PC-3 (cell line): ENCODE measurements around the gene HSPA8. TPM values are rescaled to one million over a fixed set of nuclear protein-coding genes. Genes with fewer than 3 reads are reported as not detected.

Source experiments
- ATAC-seq: fragments of 200-7000 bp; cut with Tn5 transposase; 2 replicates; pipeline ENCODE4 v1.9.1; 2020; ENCODE audit warnings: mild to moderate bottlenecking, moderate library complexity
- BruUV-seq: library from RNA; stranded (reverse); fragments of 400-500 nt; replicated peaks from 2 replicates; lab custom pipeline; 2021; lab: Mats Ljungman, UMichigan
- CTCF ChIA-PET: fragments of 300-600 bp; sonication (Branson Sonifier 250); formaldehyde crosslinking; loops from one replicate; lab custom pipeline; 2022; ENCODE audit warnings: antibody characterized with exemption; lab: Charles Lee
- POLR2A ChIA-PET: fragments of 300-600 bp; sonication (Branson Sonifier 250); formaldehyde crosslinking; loops from one replicate; lab custom pipeline; 2022; ENCODE audit warnings: antibody characterized with exemption; ENCODE audit not compliant: unreplicated experiment; lab: Charles Lee
- DNase-seq: peaks from one replicate; pipeline ENCODE4 v3.0.0-alpha.2; 2015
- H2AFZ ChIP-seq: fragments of 300-600 bp; sonication (generic); 2 replicates; pipeline ENCODE4 v1.6.0; 2016; ENCODE audit warnings: antibody characterized with exemption, low read length
- H3F3A ChIP-seq: fragments of 300-600 bp; sonication (generic); one replicate; pipeline ENCODE4 v1.6.0; 2017; ENCODE audit warnings: antibody characterized with exemption, low read length, control low read depth, mild to moderate bottlenecking; ENCODE audit not compliant: unreplicated experiment
- H3K27ac ChIP-seq: fragments of 300-600 bp; sonication (generic); 2 replicates; pipeline ENCODE4 v1.5.1; 2016; ENCODE audit warnings: mild to moderate bottlenecking, low read length
- H3K27me3 ChIP-seq: fragments of 300-600 bp; sonication (generic); 2 replicates; pipeline ENCODE4 v1.6.1; 2016; ENCODE audit warnings: low read length, mixed read lengths
- H3K36me3 ChIP-seq: fragments of 300-600 bp; sonication (generic); 2 replicates; pipeline ENCODE4 v1.6.1; 2016; ENCODE audit warnings: low read depth, mixed run types, low read length, mixed read lengths
- H3K4me1 ChIP-seq: fragments of 300-600 bp; sonication (generic); 2 replicates; pipeline ENCODE4 v1.5.1; 2016; ENCODE audit warnings: low read length; ENCODE audit not compliant: insufficient read depth
- H3K4me2 ChIP-seq: fragments of 300-600 bp; sonication (generic); 2 replicates; pipeline ENCODE4 v1.6.0; 2016; ENCODE audit warnings: low read length
- H3K4me3 ChIP-seq: fragments of 300-600 bp; sonication (generic); 2 replicates; pipeline ENCODE4 v1.5.1; 2016; ENCODE audit warnings: mild to moderate bottlenecking, low read length, mixed read lengths
- H3K79me2 ChIP-seq: fragments of 300-600 bp; sonication (generic); 2 replicates; pipeline ENCODE4 v1.6.1; 2017; ENCODE audit warnings: low read length, mixed read lengths
- H3K9ac ChIP-seq: fragments of 300-600 bp; sonication (generic); 2 replicates; pipeline ENCODE4 v1.6.0; 2016; ENCODE audit warnings: mild to moderate bottlenecking, low read length
- H3K9me2 ChIP-seq: fragments of 300-600 bp; sonication (generic); replicated peaks from 2 replicates; pipeline ENCODE4 v1.6.1; 2016; ENCODE audit warnings: mixed run types, low read length, mixed read lengths
- H3K9me3 ChIP-seq: fragments of 300-600 bp; sonication (generic); 2 replicates; pipeline ENCODE4 v1.6.1; 2016; ENCODE audit warnings: low read length, mixed read lengths
- H4K20me1 ChIP-seq: fragments of 300-600 bp; sonication (generic); 2 replicates; pipeline ENCODE4 v1.6.1; 2016; ENCODE audit warnings: low read length, mixed read lengths
- CTCF ChIP-seq: fragments of 300-600 bp; sonication (generic); conservative IDR thresholded peaks from 2 replicates; pipeline ENCODE4 v1.5.1; 2017; ENCODE audit warnings: antibody characterized with exemption, low read depth, mild to moderate bottlenecking, low read length
- EZH2 ChIP-seq: fragments of 300-600 bp; sonication (generic); IDR thresholded peaks from one replicate; pipeline ENCODE4 v1.6.1; 2017; ENCODE audit warnings: antibody characterized with exemption, mild to moderate bottlenecking, low read length; ENCODE audit not compliant: unreplicated experiment
- EZH2phosphoT487 ChIP-seq: fragments of 300-600 bp; sonication (generic); IDR thresholded peaks from 2 replicates; pipeline ENCODE4 v1.6.1; 2018; ENCODE audit warnings: mild to moderate bottlenecking, antibody characterized with exemption, low read length, borderline replicate concordance
- intact Hi-C: fragments of 100-400 bp; cut with micrococcal nuclease; formaldehyde crosslinking; loops from 2 replicates; pipeline ENCODE4 v1.9.0; 2023
- total RNA-seq: library from RNA; depleted of rRNA; stranded (reverse); fragments of >200 nt; gene quantifications from 2 replicates; pipeline ENCODE4 v1.2.3, GENCODE V29; 2014

HSPA8 gene
- total RNA-seq, 1 experiment from 2014 or later = 2,484 TPM

DNA sequence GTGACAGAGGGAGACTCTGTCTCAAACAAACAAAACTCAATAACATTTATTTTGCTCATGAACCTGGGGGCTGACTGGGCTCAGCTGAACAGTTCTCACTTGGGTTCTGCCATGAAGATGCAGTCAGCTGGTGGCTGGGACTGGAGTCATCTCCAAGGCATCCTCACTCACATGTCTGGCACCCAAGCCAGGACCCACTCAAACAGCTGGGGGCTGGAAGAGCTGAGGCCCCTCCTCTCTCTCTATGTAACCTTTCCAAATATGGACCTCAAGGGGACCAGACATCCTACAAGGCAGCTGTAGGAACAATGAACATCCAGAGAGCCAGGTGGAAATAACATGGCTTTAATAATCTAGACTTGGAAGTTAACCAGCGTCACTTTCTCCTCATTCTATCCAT lies 16.8 kb downstream of the HSPA8 start:
- no peaks in the 10 kb centered on the region for H3K4me1 ChIP-seq
- H2AFZ ChIP-seq = no peak overlapping the region

DNA sequence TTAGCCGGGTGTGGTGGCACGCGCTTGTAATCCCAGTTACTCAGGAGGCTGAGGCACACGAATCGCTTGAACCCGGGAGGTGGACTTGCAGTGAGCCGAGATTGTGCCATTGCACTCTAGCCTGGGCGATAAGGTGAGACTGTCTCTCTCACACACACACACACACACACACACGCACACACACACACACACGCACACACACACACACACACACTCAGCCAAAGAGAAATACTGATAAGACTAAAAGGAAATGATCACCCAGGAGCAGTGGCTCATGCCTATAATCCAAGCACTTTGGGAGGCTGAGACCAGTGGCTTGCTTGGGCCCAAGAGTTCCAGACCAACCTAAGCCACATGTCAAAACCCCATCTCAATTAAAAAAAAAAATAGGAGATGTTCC lies 20.8 kb downstream of the HSPA8 start:
- H3K36me3 ChIP-seq = no peaks in the 10 kb centered on the region
- intact Hi-C loops = no loop called here
- H3K4me2 ChIP-seq = no peak overlapping the region
- no peaks in the 10 kb centered on the region for H3K9me2 ChIP-seq
- no peaks in the 10 kb centered on the region for H4K20me1 ChIP-seq
- no peak overlapping the region for H3K9ac ChIP-seq
- no peak overlapping the region for H3K4me3 ChIP-seq
- no peak for ATAC-seq
- BruUV-seq = no TSS peak
- no peak overlapping the region for H3K27ac ChIP-seq
- no peak overlapping the region for H2AFZ ChIP-seq
- H3F3A ChIP-seq = no peaks in the 10 kb centered on the region
- no peak for TF ChIP-seq CTCF
- TF ChIP-seq EZH2 = no peak
- no peak for TF ChIP-seq EZH2phosphoT487
- H3K4me1 ChIP-seq = no peaks in the 10 kb centered on the region
- ChIA-PET CTCF (no interaction called here), POLR2A (no interaction called here)
- H3K27me3 ChIP-seq = no peaks in the 10 kb centered on the region
- no peaks in the 10 kb centered on the region for H3K79me2 ChIP-seq
- H3K9me3 ChIP-seq = no peaks in the 10 kb centered on the region
- no peak for DNase-seq

More for the DNA sequence above, 16.8 kb downstream of the HSPA8 start:
- Histone ChIP-seq H3K9me2 (no peaks in the 10 kb centered on the region), H3K9me3 (no peaks in the 10 kb centered on the region), H3K9ac (no peak overlapping the region), H3K27ac (no peak overlapping the region), H3K36me3 (no peaks in the 10 kb centered on the region), H3K27me3 (no peaks in the 10 kb centered on the region), H3K79me2 (no peaks in the 10 kb centered on the region), H3K4me3 (no peak overlapping the region), H3K4me2 (no peak overlapping the region), H3F3A (no peaks in the 10 kb centered on the region), H4K20me1 (no peaks in the 10 kb centered on the region)
- BruUV-seq = no TSS peak
- ChIA-PET CTCF (no interaction called here), POLR2A (no interaction called here)
- DNase-seq (no peak), ATAC-seq (no peak)
- TF ChIP-seq CTCF = no peak
- intact Hi-C loops = no loop called here

GRCh38 chr11:123040111-123040432 lies 21.9 kb downstream of the HSPA8 start:
- ChIA-PET POLR2A (no interaction called here), CTCF (no interaction called here)
- DNase-seq = no peak
- H3K79me2 ChIP-seq = no peaks in the 10 kb centered on the region
- H4K20me1 ChIP-seq = no peaks in the 10 kb centered on the region
- no peak overlapping the region for H3K9ac ChIP-seq
- ATAC-seq = no peak
- no peaks in the 10 kb centered on the region for H3K9me3 ChIP-seq
- H2AFZ ChIP-seq = no peak overlapping the region
- H3K36me3 ChIP-seq = no peaks in the 10 kb centered on the region
- H3K9me2 ChIP-seq = no peaks in the 10 kb centered on the region
- H3K4me2 ChIP-seq = no peak overlapping the region
- no peaks in the 10 kb centered on the region for H3K4me1 ChIP-seq
- TF ChIP-seq CTCF (no peak), EZH2phosphoT487 (no peak), EZH2 (no peak)
- H3F3A ChIP-seq = no peaks in the 10 kb centered on the region
- intact Hi-C loops = no loop called here
- BruUV-seq = no TSS peak
- H3K4me3 ChIP-seq = no peak overlapping the region
- no peak overlapping the region for H3K27ac ChIP-seq
- no peaks in the 10 kb centered on the region for H3K27me3 ChIP-seq
